ENCODE measurements around the gene G0S2.

GRCh38 chr1:209657140-209657879 is 17.9 kb upstream of the G0S2 start:
- TF ChIP-seq POLR2A (IDR thresholded peaks at IDR 0.05) (no peak), CTCF (IDR thresholded peaks at IDR 0.05) (no peak), EP300 (IDR thresholded peaks at IDR 0.05) (no peak)
